DOHH2 (cell line): Measurements from ENCODE around the gene LONP2.

ENCODE experiments used
- H3F3A ChIP-seq: fragments of 200-600 bp; sonication (generic), shearing (Covaris generic); 2 replicates; pipeline ENCODE4 v1.6.0; 2016; ENCODE audit warnings: antibody characterized with exemption, mild to moderate bottlenecking; ENCODE audit not compliant: control insufficient read depth, insufficient read depth
- H3K27ac ChIP-seq: fragments of 200-600 bp; sonication (generic); 2 replicates; pipeline ENCODE4 v1.5.1; 2014; ENCODE audit warnings: low read depth, mild to moderate bottlenecking, low read length, moderate library complexity
- H3K27me3 ChIP-seq: fragments of 200-600 bp; sonication (generic); 2 replicates; pipeline ENCODE4 v1.6.1; 2014; ENCODE audit warnings: mild to moderate bottlenecking, low read length, mixed read lengths; ENCODE audit not compliant: control insufficient read depth
- H3K36me3 ChIP-seq: fragments of 200-600 bp; sonication (generic); 2 replicates; pipeline ENCODE4 v1.6.1; 2014; ENCODE audit warnings: mild to moderate bottlenecking, low read length, moderate library complexity, mixed read lengths; ENCODE audit not compliant: control insufficient read depth
- H3K4me1 ChIP-seq: fragments of 200-600 bp; sonication (generic); 2 replicates; pipeline ENCODE4 v1.6.1; 2014; ENCODE audit warnings: mild to moderate bottlenecking, low read length, mixed read lengths; ENCODE audit not compliant: control insufficient read depth
- H3K4me2 ChIP-seq: fragments of 200-600 bp; sonication (generic); 2 replicates; pipeline ENCODE4 v1.6.0; 2014; ENCODE audit warnings: mild to moderate bottlenecking, low read length, moderate library complexity
- H3K4me3 ChIP-seq: fragments of 200-600 bp; sonication (generic); 2 replicates; pipeline ENCODE4 v1.5.1; 2014; ENCODE audit warnings: mild to moderate bottlenecking, low read length, mixed read lengths
- H3K79me2 ChIP-seq: fragments of 200-600 bp; sonication (generic); 2 replicates; pipeline ENCODE4 v1.6.1; 2014; ENCODE audit warnings: mild to moderate bottlenecking, low read length, mixed read lengths; ENCODE audit not compliant: control insufficient read depth
- H3K9me2 ChIP-seq: fragments of 200-600 bp; sonication (generic); replicated peaks from 2 replicates; pipeline ENCODE4 v1.6.1; 2014; ENCODE audit warnings: mild to moderate bottlenecking, low read length, mixed read lengths; ENCODE audit not compliant: control insufficient read depth
- H3K9me3 ChIP-seq: fragments of 200-600 bp; sonication (generic); 2 replicates; pipeline ENCODE4 v1.6.1; 2014; ENCODE audit warnings: antibody characterized with exemption, low read length, mixed read lengths; ENCODE audit not compliant: control insufficient read depth, insufficient read depth
- H4K20me1 ChIP-seq: fragments of 200-600 bp; sonication (generic); 2 replicates; pipeline ENCODE4 v1.6.0; 2014; ENCODE audit warnings: low read depth, mild to moderate bottlenecking, antibody characterized with exemption, low read length, moderate library complexity; ENCODE audit not compliant: control insufficient read depth, insufficient read depth
- CTCF ChIP-seq: fragments of 200-600 bp; sonication (generic); IDR thresholded peaks from one replicate; pipeline ENCODE4 v1.5.1; 2014; ENCODE audit warnings: antibody characterized with exemption, mild to moderate bottlenecking, low read depth, low read length; ENCODE audit not compliant: poor library complexity, severe bottlenecking
- EZH2phosphoT487 ChIP-seq: fragments of 200-600 bp; sonication (generic); IDR thresholded peaks from 2 replicates; pipeline ENCODE4 v1.6.1; 2017; ENCODE audit warnings: borderline replicate concordance, mild to moderate bottlenecking, antibody characterized with exemption, low read length, moderate library complexity, mixed read lengths

Gene LONP2

GRCh38 chr16:48317026-48317425 is 72.9 kb downstream of the LONP2 start:
- H3K27ac ChIP-seq = no peak overlapping the region
- no peak for TF ChIP-seq EZH2phosphoT487
- TF ChIP-seq CTCF = no peak
- no peaks in the 10 kb centered on the region for H3K9me3 ChIP-seq
- H3K36me3 ChIP-seq = peaks cover 13% of the 10 kb centered on the region
- peaks cover 20% of the 10 kb centered on the region for H3K4me1 ChIP-seq
- H3F3A ChIP-seq = no peaks in the 10 kb centered on the region
- H3K4me3 ChIP-seq = no peak overlapping the region
- no peak overlapping the region for H3K4me2 ChIP-seq
- H3K27me3 ChIP-seq = no peaks in the 10 kb centered on the region
- no peaks in the 10 kb centered on the region for H4K20me1 ChIP-seq
- H3K9me2 ChIP-seq = no peaks in the 10 kb centered on the region
- no peaks in the 10 kb centered on the region for H3K79me2 ChIP-seq

GRCh38 chr16:48317614-48318315 is 73.7 kb downstream of the LONP2 start:
- Histone ChIP-seq H3K36me3 (peaks cover 11% of the 10 kb centered on the region), H3K79me2 (no peaks in the 10 kb centered on the region), H3F3A (no peaks in the 10 kb centered on the region), H3K27ac (no peak overlapping the region), H3K9me2 (no peaks in the 10 kb centered on the region), H3K9me3 (no peaks in the 10 kb centered on the region), H3K27me3 (no peaks in the 10 kb centered on the region), H4K20me1 (no peaks in the 10 kb centered on the region), H3K4me2 (peak overlapping the region; percentile 37), H3K4me3 (no peak overlapping the region), H3K4me1 (peaks cover 20% of the 10 kb centered on the region)
- no peak for TF ChIP-seq CTCF
- no peak for TF ChIP-seq EZH2phosphoT487

- no peaks in the 10 kb centered on the region for H3K79me2 ChIP-seq
- H3K4me2 ChIP-seq = peak overlapping the region; percentile 37
- no peaks in the 10 kb centered on the region for H3K9me2 ChIP-seq
- H3K27ac ChIP-seq = no peak overlapping the region
- no peaks in the 10 kb centered on the region for H3F3A ChIP-seq
- H3K4me3 ChIP-seq = 0 out of 2 replicates have a peak overlapping the region, but pooled peaks have one; percentile 11
- TF ChIP-seq CTCF = no peak
- H4K20me1 ChIP-seq = no peaks in the 10 kb centered on the region
- peaks cover 20% of the 10 kb centered on the region for H3K4me1 ChIP-seq
- H3K9me3 ChIP-seq = no peaks in the 10 kb centered on the region
- H3K27me3 ChIP-seq = no peaks in the 10 kb centered on the region
- H3K36me3 ChIP-seq = peaks cover 5% of the 10 kb centered on the region
These were observed 74.5 kb downstream of the LONP2 start for GRCh38 chr16:48318630-48319029.
